ENCODE measurements around the gene TAF8.

- no peak for TF ChIP-seq POLR2AphosphoS5 (IDR thresholded peaks at IDR 0.05)
- TF ChIP-seq, protein P1, sequence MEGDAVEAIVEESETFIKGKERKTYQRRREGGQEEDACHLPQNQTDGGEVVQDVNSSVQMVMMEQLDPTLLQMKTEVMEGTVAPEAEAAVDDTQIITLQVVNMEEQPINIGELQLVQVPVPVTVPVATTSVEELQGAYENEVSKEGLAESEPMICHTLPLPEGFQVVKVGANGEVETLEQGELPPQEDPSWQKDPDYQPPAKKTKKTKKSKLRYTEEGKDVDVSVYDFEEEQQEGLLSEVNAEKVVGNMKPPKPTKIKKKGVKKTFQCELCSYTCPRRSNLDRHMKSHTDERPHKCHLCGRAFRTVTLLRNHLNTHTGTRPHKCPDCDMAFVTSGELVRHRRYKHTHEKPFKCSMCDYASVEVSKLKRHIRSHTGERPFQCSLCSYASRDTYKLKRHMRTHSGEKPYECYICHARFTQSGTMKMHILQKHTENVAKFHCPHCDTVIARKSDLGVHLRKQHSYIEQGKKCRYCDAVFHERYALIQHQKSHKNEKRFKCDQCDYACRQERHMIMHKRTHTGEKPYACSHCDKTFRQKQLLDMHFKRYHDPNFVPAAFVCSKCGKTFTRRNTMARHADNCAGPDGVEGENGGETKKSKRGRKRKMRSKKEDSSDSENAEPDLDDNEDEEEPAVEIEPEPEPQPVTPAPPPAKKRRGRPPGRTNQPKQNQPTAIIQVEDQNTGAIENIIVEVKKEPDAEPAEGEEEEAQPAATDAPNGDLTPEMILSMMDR (IDR thresholded peaks at IDR 0.05): no peak
Observed at GRCh38 chr6:42007286-42008137, 42.8 kb upstream of the TAF8 start.

All from suprapubic skin (tissue), 3 donors.